ENCODE measurements around the gene FOXP1. TPM values are rescaled to one million over a fixed set of nuclear protein-coding genes. Genes with fewer than 3 reads are reported as not detected.

The FOXP1 gene
- total RNA-seq, 2 experiments from 2014 or later, result 493 to 508 TPM

DNA sequence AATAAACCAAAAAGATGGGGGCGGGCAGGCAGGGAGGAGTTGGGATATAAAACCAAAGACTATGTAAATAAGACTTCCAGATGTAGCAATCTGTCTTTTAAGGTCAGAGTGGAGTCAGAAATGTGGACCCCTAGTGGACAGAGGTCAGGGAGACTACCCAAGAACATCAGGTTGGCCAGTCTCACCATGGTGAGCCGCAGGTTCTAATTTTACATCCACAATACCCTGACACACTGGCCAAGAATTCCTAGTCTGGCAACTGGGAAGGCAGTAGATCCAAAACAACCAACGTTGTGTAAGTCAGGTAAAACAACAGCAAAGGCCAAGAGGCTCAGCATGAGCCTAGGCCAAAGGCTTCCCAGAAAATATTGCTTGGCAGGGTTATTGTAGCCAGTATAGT is 203.4 kb downstream of the FOXP1 start:
- Mint-ChIP-seq H3K9me3 (no peaks in the 10 kb centered on the region), H3K4me1 (ENCODE audit: low read depth) (peaks cover 80% of the 10 kb centered on the region), H3K27me3 (no peaks in the 10 kb centered on the region), H3K27ac (peak overlapping the region; percentile 31), H3K36me3 (ENCODE audit: low read depth) (peaks cover 72% of the 10 kb centered on the region), H3K4me3 (no peak overlapping the region)
- H3K9me3 ChIP-seq (ENCODE audit: control insufficient read depth in 1 of 2, insufficient read depth in 1 of 2, low read length in 2 of 2), result no peaks in the 10 kb centered on the region
- ATAC-seq (ENCODE audit: poor library complexity) (no peak), DNase-seq (no peak)
- H3K4me1 ChIP-seq (ENCODE audit: insufficient read depth, low read length), result peaks cover 8% of the 10 kb centered on the region
- intact Hi-C loops (cut with DNase I, micrococcal nuclease), result loop anchor here in 1 of 2 experiments (5.0 kb wide), 1 partner anchor 132 kb away; no protein-coding TSS in a partner anchor
- no peak overlapping the region for H3K4me3 ChIP-seq (ENCODE audit: low read length)
- H3K27me3 ChIP-seq (ENCODE audit: control insufficient read depth in 1 of 2, insufficient read depth in 2 of 2, low read length in 2 of 2), result no peaks in the 10 kb centered on the region
- ChIA-PET POLR2A (no interaction called here), CTCF (no interaction called here)
- no peak for TF ChIP-seq CTCF (IDR thresholded peaks at IDR 0.05)
- no peaks in the 10 kb centered on the region for H3K36me3 ChIP-seq (ENCODE audit: insufficient read depth, low read length)
- no peak overlapping the region for H3K27ac ChIP-seq (ENCODE audit: low read depth in 1 of 2, low read length in 2 of 2)

- no peaks in the 10 kb centered on the region for H3K9me3 ChIP-seq (ENCODE audit: control insufficient read depth in 1 of 2, insufficient read depth in 1 of 2, low read length in 2 of 2)
- no peaks in the 10 kb centered on the region for H3K27me3 ChIP-seq (ENCODE audit: control insufficient read depth in 1 of 2, insufficient read depth in 2 of 2, low read length in 2 of 2)
- TF ChIP-seq CTCF (IDR thresholded peaks at IDR 0.05), result no peak
- peaks cover 10% of the 10 kb centered on the region for H3K4me1 ChIP-seq (ENCODE audit: insufficient read depth, low read length)
- Mint-ChIP-seq H3K36me3 (ENCODE audit: low read depth) (peaks cover 64% of the 10 kb centered on the region), H3K4me1 (ENCODE audit: low read depth) (peaks cover 78% of the 10 kb centered on the region), H3K27ac (peak overlapping the region; percentile 47), H3K9me3 (no peaks in the 10 kb centered on the region), H3K4me3 (no peak overlapping the region), H3K27me3 (no peaks in the 10 kb centered on the region)
- no peak overlapping the region for H3K4me3 ChIP-seq (ENCODE audit: low read length)
- ChIA-PET POLR2A (no interaction called here), CTCF (interaction anchor here (1.4 kb wide), 1 partner anchor 18 kb away, joined by 4 read pairs; no protein-coding TSS in a partner anchor)
- no peak overlapping the region for H3K27ac ChIP-seq (ENCODE audit: low read depth in 1 of 2, low read length in 2 of 2)
- H3K36me3 ChIP-seq (ENCODE audit: insufficient read depth, low read length), result no peaks in the 10 kb centered on the region
- intact Hi-C loops (cut with DNase I, micrococcal nuclease), result loop anchor here in 1 of 2 experiments (10.0 kb wide), 1 partner anchor 314 kb away; no protein-coding TSS in a partner anchor
- DNase-seq (no peak), ATAC-seq (ENCODE audit: poor library complexity) (no peak)
Observed at GRCh38 chr3:71378509-71378908, 205.0 kb downstream of the FOXP1 start.

DNA sequence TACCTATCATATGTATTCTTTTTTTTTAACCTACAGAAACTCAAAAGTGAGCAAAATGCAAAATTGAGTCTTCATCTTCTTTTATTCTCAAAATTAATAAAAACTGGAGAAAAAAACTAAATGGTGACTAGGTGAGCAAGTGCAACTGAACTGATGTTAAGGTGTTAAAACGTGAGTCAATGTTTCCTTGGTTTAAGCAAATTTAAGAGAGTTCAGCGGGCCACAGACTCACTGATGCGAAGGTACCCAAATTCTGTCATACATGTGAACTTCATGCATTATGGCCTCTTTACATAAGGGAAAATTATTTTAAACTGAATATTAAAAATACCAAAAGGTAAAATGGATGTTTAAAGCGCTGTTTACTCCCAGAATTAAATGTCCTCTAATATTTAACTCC is 206.6 kb downstream of the FOXP1 start:
- H3K27ac ChIP-seq (ENCODE audit: low read depth in 1 of 2, low read length in 2 of 2), result no peak overlapping the region
- peaks cover 17% of the 10 kb centered on the region for H3K4me1 ChIP-seq (ENCODE audit: insufficient read depth, low read length)
- H3K4me3 Mint-ChIP-seq, result no peak overlapping the region
- H3K4me3 ChIP-seq (ENCODE audit: low read length), result no peak overlapping the region
- H3K36me3 ChIP-seq (ENCODE audit: insufficient read depth, low read length), result no peaks in the 10 kb centered on the region
- H3K4me1 Mint-ChIP-seq (ENCODE audit: low read depth), result peaks cover 81% of the 10 kb centered on the region
- H3K27me3 Mint-ChIP-seq, result no peaks in the 10 kb centered on the region
- ChIA-PET CTCF (interaction anchor here (0.6 kb wide), 1 partner anchor 30 kb away, joined by 5 read pairs; no protein-coding TSS in a partner anchor), POLR2A (interaction anchor here (0.5 to 1.2 kb wide), 2 partner anchors 228 to 258 kb away, joined by 3 read pairs; no protein-coding TSS in a partner anchor)
- DNase-seq (no peak), ATAC-seq (ENCODE audit: poor library complexity) (no peak)
- TF ChIP-seq CTCF (IDR thresholded peaks at IDR 0.05), result no peak
- intact Hi-C loops (cut with DNase I, micrococcal nuclease), result loop anchor here in 1 of 2 experiments (10.0 kb wide), 1 partner anchor 312 kb away; no protein-coding TSS in a partner anchor
- no peak overlapping the region for H3K27ac Mint-ChIP-seq
- no peaks in the 10 kb centered on the region for H3K9me3 ChIP-seq (ENCODE audit: control insufficient read depth in 1 of 2, insufficient read depth in 1 of 2, low read length in 2 of 2)
- no peaks in the 10 kb centered on the region for H3K9me3 Mint-ChIP-seq
- H3K27me3 ChIP-seq (ENCODE audit: control insufficient read depth in 1 of 2, insufficient read depth in 2 of 2, low read length in 2 of 2), result no peaks in the 10 kb centered on the region
- peaks cover 57% of the 10 kb centered on the region for H3K36me3 Mint-ChIP-seq (ENCODE audit: low read depth)
